Mesodermal cell (in vitro differentiated cells): ENCODE results near the gene GOLGA3.
"Not testable (repeated sequence)": the region's sequence is repeated elsewhere in the genome, so short reads cannot be mapped to it uniquely, and the experiment has no call there.

ENCODE experiments used
- H3K27ac ChIP-seq: 2 replicates; pipeline ENCODE4 v1.7.0; 2013; ENCODE audit warnings: mild to moderate bottlenecking, low read depth, low read length, moderate library complexity; ENCODE audit not compliant: severe bottlenecking
- H3K36me3 ChIP-seq: 2 replicates; pipeline ENCODE4 v1.7.1; 2013; ENCODE audit warnings: mild to moderate bottlenecking, low read length, moderate library complexity; ENCODE audit not compliant: control insufficient read depth, insufficient read depth
- H3K4me1 ChIP-seq: one replicate; pipeline ENCODE4 v1.7.1; 2013; ENCODE audit warnings: mild to moderate bottlenecking, low read length; ENCODE audit not compliant: insufficient read depth, control insufficient read depth, poor library complexity, severe bottlenecking
- H3K4me3 ChIP-seq: 2 replicates; pipeline ENCODE4 v1.7.0; 2013; ENCODE audit warnings: low read length, control low read depth, mild to moderate bottlenecking; ENCODE audit not compliant: insufficient read depth, poor library complexity, severe bottlenecking; ENCODE audit errors: extremely low read depth
- H3K9me3 ChIP-seq: 2 replicates; pipeline ENCODE4 v1.7.1; 2013; ENCODE audit warnings: mild to moderate bottlenecking, low read length, moderate library complexity; ENCODE audit not compliant: control insufficient read depth
- WGBS, 2 experiments: methylation state at CpG; one replicate each; pipeline ENCODE4 v1.1.5; 2013; ENCODE audit warnings: missing lambda C conversion rate in 2 of 2; ENCODE audit not compliant: insufficient coverage in 2 of 2; 5-methylcytosine and 5-hydroxymethylcytosine counted together

The GOLGA3 gene

DNA sequence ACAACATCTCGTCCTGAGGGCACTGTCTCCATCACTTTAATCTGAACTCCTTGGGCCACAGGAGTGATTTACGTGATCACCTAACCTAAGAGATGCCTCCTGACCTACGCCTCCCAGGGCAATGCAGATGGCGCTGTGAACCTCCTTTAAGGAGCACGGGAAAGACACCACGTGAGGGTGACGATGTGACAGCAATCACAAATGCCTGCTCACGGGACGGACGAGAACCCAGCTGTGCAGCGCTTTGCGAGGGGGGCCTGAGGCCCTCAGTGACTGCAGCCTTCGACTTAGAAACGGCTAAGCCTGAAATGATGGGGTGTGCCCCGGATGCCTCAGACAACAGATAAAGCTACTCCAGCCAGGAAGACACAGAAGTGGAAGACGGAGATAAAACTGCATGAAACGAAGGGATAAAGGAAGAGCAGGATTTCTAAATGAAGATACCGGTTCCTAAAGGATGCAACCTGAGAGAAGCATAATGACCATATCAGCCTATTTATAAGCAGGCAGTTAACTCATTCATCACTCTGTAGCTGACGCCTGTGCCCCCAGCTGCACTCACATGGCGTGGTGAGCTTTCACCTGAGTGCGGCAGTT is 13.9 kb upstream of the GOLGA3 start:
- no peak overlapping the region for H3K4me3 ChIP-seq
- no peaks in the 10 kb centered on the region for H3K4me1 ChIP-seq
- no peaks in the 10 kb centered on the region for H3K9me3 ChIP-seq
- H3K36me3 ChIP-seq, result peaks cover 86% of the 10 kb centered on the region
- no peak overlapping the region for H3K27ac ChIP-seq
- 89 to 95% methylated on average over 17 to 18 of the region's 21 CpGs for WGBS, 2 experiments

DNA sequence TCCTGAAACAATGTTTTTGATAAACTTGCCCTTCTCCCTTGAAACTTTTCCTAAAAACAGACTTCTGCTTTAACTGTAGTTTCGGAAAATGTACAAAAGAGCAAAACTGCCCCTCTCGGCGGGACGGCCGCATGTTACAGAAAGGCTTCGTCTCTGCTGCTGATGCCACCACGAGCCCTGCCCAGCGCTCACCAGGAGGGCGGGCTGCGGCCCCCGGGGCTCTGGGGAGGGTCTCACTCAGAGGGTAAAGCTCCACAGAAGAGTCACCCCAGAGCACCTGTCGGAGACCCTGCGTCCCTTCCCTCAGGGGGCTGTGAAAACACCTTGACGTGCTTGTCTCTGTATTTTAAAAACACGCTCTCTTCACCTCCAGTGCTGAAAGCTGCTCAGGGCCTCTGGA is 12.5 kb upstream of the GOLGA3 start:
- 90 to 91% methylated on average over 12 to 13 of the region's 15 CpGs for WGBS, 2 experiments
- no peaks in the 10 kb centered on the region for H3K9me3 ChIP-seq
- H3K4me3 ChIP-seq, result no peak overlapping the region
- H3K4me1 ChIP-seq, result no peaks in the 10 kb centered on the region
- H3K27ac ChIP-seq, result no peak overlapping the region
- H3K36me3 ChIP-seq, result peaks cover 81% of the 10 kb centered on the region

DNA sequence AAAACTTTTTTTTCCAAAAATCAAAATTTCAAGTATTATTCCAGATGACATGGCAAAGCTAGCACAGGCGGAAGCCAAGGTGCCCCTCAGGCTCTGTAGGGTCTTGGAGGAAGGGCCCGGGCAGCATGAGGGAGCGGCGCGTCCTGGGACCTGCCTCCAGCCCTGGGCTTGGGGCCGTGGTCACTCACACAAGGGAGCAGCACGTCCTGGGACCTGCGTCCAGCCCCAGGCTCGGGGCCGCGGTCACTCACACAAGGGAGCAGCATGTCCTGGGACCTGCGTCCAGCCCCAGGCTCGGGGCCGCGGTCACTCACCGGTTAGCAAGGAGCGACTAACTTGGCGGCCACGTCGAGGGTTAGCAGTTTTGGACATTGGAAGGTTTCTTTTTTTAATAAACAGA is 11.9 kb upstream of the GOLGA3 start:
- 90% methylated on average over 17 to 19 of the region's 20 CpGs for WGBS, 2 experiments
- peaks cover 75% of the 10 kb centered on the region for H3K36me3 ChIP-seq
- H3K9me3 ChIP-seq, result no peaks in the 10 kb centered on the region
- H3K27ac ChIP-seq, result no peak overlapping the region
- H3K4me3 ChIP-seq, result no peak overlapping the region
- no peaks in the 10 kb centered on the region for H3K4me1 ChIP-seq

DNA sequence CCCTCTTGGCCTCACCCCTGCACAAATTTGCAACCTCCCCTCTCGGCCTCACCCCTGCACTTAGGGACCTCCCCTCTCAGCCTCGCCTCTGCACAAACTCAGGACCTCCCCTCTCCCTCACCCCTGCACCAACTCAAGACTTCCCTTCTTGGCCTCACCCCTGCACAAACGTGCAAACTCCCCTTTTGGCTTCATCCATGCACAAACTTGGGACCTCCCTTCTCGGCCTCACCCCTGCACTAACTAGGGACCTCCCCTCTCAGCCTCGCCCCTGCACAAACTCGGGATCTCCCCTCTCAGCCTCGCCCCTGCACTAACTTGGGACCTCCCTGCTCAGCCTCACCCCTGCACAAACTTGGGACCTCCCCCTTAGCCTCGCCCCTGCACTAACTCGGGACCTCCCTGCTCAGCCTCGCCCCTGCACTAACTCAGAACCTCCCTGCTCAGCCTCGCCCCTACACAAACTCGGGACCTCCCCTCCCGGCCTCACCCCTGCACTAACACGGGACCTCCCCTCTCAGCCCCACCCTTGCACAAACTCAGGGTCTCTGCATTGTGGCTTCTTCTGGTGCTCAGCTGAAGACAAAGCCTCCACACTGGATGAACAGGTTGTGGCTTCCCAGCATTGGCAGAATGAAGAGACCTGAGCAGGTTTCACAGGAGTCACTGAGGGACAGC is 11.0 kb upstream of the GOLGA3 start:
- no peak overlapping the region for H3K4me3 ChIP-seq
- H3K36me3 ChIP-seq, result peaks cover 66% of the 10 kb centered on the region
- 88 to 93% methylated on average over 9 to 12 of the region's 14 CpGs for WGBS, 2 experiments
- no peaks in the 10 kb centered on the region for H3K4me1 ChIP-seq
- H3K9me3 ChIP-seq, result no peaks in the 10 kb centered on the region
- no peak overlapping the region for H3K27ac ChIP-seq

DNA sequence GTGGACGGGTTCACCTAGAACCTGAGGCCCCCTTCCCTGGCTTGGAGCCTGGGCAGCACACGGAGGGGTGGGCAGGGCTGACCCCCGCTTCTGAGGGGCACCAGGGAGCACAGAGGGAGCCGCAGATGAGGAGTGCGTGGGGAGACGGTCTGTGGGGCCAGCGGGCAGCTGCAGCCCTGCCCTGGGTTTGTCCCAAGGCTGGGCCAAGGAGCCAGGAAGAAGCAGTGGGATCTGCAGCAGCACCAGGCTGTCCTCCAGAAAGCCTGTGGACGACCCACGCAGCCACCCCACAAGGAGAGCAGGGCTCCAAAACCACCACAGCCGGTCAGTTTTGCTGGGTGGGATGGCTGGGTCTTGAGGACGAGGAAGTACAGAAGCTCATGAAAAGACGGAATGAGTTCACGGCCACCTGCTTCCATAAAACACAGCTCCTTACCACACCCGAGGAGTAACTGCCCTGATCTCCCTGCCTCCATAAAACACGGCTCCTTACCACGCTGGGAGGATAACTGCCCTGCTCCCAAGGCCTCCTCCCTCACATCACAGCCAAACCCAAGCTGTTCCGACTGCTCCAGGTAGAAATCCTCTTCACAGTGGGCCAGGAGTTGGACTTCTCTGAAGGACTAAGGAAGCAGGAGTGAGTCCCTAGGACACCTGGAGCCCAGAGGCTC is 9.9 kb upstream of the GOLGA3 start:
- Histone ChIP-seq H3K4me1 (no peaks in the 10 kb centered on the region), H3K36me3 (peaks cover 59% of the 10 kb centered on the region), H3K9me3 (no peaks in the 10 kb centered on the region), H3K4me3 (no peak overlapping the region), H3K27ac (peak overlapping the region; percentile 5)
- WGBS, 2 experiments, result 95 to 96% methylated on average over 14 to 15 of the region's 17 CpGs

DNA sequence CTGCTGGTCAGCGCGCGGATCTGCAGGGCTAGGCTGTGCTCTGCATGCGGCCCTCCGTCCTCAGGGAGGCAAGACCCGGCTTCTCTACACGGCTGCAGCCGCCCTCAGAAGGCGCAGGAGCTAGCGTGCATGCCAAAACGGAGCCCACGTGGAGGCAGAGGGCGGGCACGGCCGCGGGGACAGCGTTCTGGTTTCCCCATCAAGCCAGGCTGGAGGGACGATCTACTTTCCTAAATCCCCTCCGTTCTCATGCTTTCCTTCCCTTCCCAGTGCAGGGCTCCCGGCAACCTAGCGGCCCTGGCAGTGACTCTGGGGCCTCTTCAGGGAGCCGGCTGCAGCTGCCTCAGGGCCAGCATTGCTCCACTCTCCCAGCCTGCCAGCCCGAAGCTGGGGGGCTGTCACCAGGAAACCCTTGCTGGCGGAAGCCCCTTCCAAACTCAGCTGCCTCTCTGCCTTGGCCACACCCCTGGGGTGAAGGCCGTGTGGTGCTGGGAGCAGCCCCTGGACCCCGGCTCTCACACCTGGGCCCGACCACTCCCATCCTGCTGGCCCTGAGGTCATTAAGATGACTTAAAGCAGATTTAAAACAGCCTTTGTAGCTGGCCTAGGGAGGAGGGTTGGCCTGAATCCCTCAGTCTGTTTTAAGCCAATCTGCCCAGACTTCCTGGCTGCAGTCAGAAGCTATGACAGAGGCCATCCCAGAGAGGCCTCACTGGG is 9.2 kb upstream of the GOLGA3 start:
- no peak overlapping the region for H3K4me3 ChIP-seq
- H3K9me3 ChIP-seq, result no peaks in the 10 kb centered on the region
- H3K4me1 ChIP-seq, result no peaks in the 10 kb centered on the region
- WGBS, 2 experiments, result 92% methylated on average over 26 to 27 of the region's 27 CpGs
- peaks cover 52% of the 10 kb centered on the region for H3K36me3 ChIP-seq
- H3K27ac ChIP-seq, result peak overlapping the region; percentile 5

DNA sequence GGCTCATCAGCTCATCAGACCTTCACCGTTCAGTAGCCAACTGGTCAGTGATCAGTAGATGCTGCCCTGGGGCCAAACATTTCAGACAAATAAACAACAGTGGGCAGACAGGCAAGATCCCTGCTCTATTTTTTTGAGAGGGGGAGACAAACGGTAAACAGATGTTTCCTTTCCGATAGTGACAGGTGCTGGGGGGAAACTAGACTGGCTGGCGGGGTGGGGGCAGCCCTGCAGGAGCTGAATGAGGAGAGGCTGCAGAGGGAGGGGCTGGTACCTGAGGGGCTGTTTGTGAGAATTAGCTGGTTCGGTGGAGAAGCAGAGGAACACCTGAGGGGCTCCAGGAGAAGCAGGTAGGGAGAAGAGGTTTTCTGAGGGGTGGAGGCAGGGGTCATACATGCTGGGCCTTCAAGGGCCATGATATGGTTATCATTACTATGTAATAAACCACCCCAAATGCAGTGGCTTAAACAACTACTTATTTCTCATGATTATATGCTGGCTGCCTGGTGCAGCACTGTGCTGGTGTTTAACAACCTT is 8.2 kb upstream of the GOLGA3 start:
- Histone ChIP-seq H3K27ac (no peak overlapping the region), H3K4me1 (no peaks in the 10 kb centered on the region), H3K36me3 (peaks cover 43% of the 10 kb centered on the region), H3K4me3 (no peak overlapping the region), H3K9me3 (no peaks in the 10 kb centered on the region)
- 91 to 94% methylated on average over 4 to 5 of the region's 5 CpGs for WGBS, 2 experiments

DNA sequence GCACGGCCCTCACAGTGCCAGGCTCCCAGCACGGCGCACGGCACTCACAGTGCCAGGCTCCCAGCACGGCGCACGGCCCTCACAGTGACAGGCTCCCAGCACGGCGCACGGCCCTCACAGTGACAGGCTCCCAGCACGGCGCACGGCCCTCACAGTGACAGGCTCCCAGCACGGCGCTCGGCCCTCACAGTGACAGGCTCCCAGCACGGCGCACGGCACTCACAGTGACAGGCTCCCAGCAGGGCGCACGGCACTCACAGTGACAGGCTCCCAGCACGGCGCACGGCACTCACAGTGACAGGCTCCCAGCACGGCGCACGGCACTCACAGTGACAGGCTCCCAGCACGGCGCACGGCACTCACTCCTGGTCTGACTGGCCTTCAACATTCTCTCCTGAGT is 7.6 kb upstream of the GOLGA3 start:
- H3K4me3 ChIP-seq, H3K9me3 ChIP-seq, H3K27ac ChIP-seq, H3K4me1 ChIP-seq: not testable (repeated sequence)
- 97 to 98% methylated on average over 22 to 30 of the region's 30 CpGs for WGBS, 2 experiments
- H3K36me3 ChIP-seq, result peaks cover 39% of the 10 kb centered on the region

DNA sequence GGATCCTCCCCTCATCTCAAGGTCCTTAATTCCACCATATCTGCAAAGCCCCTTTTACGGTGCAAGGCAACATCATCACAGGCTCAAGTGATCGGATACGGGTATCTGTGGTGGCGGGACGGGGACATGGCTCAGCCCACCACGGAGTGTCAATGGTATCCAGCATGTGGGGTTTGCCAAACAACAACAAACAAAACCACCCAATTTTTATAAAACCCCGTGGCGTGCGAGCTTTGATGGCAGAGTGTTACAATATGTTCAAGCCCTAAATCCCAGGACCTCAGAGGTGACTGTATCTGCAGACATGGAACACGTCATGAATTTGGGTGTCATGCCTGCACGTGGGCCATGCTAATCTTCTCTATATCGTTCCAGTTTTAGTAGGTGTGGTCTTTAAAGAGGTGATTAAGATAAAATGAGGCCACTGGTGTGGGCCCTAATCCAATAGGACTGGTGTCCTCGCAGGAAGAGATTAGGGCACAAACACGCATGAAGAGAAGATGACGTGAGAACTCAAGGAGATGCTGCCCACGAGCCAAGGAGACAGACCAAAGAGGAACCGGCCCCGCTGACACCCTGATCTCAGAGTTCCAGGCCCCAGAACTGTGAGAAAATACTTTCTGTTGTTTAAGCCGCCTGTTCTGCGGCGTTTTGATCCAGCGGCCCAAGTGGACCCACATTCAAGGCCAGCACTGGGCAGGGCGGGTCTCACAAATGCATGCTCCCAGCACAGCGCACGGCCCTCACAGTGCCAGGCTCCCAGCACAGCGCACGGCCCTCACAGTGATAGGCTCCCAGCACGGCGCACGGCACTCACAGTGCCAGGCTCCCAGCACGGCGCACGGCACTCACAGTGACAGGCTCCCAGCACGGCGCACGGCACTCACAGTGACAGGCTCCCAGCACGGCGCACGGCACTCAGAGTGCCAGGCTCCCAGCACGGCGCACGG is 6.7 kb upstream of the GOLGA3 start:
- Histone ChIP-seq H3K27ac (no peak overlapping the region), H3K4me3 (no peak overlapping the region), H3K9me3 (no peaks in the 10 kb centered on the region), H3K36me3 (peaks cover 31% of the 10 kb centered on the region), H3K4me1 (no peaks in the 10 kb centered on the region)
- WGBS, 2 experiments, result 92 to 95% methylated on average over 23 to 25 of the region's 42 CpGs
